HepG2 (cell line): ENCODE data around the gene TMEM184B. TPM values are rescaled to one million over a fixed set of nuclear protein-coding genes. Genes with fewer than 3 reads are reported as not detected.

Experiments
- CHD4 ChIP-seq: fragments of 200-600 bp; sonication (generic); IDR thresholded peaks from 2 replicates; pipeline ENCODE4 v1.7.0; 2017; ENCODE audit warnings: mild to moderate bottlenecking, low read length, borderline replicate concordance
- EED ChIP-seq: sonication (generic); formaldehyde crosslinking; IDR thresholded peaks from 2 replicates; pipeline ENCODE4 v1.5.0; 2020; ENCODE audit warnings: mild to moderate bottlenecking, missing genetic modification reagents
- GZF1 ChIP-seq: sonication (generic); formaldehyde crosslinking; IDR thresholded peaks from 2 replicates; pipeline ENCODE4 v1.5.1; 2020; ENCODE audit warnings: mild to moderate bottlenecking, missing genetic modification reagents
- HNRNPK ChIP-seq: fragments of 200-400 bp; formaldehyde crosslinking; IDR thresholded peaks from 2 replicates; pipeline ENCODE4 v1.6.1; 2018; ENCODE audit warnings: low read length, low read depth, moderate library complexity, mild to moderate bottlenecking; ENCODE audit not compliant: poor library complexity, severe bottlenecking
- IRX3 ChIP-seq: sonication (generic); formaldehyde crosslinking; IDR thresholded peaks from 2 replicates; pipeline ENCODE4 v1.8.1; 2023; ENCODE audit warnings: mild to moderate bottlenecking, low read depth, missing genetic modification reagents, borderline replicate concordance
- MBD4 ChIP-seq: IDR thresholded peaks from 2 replicates; pipeline ENCODE4 v1.6.1; 2012; ENCODE audit warnings: low read length, inconsistent platforms, borderline replicate concordance
- NR2F6 ChIP-seq, 2 experiments: IDR thresholded peaks; 2 replicates each; pipeline ENCODE4 v1.6.1; 2016; ENCODE audit warnings: antibody characterized with exemption in 1 of 2, mild to moderate bottlenecking in 1 of 2
- PTBP1 ChIP-seq: fragments of 200-400 bp; formaldehyde crosslinking; IDR thresholded peaks from 2 replicates; pipeline ENCODE4 v1.6.1; 2018; ENCODE audit warnings: low read length, low read depth; ENCODE audit not compliant: poor library complexity, severe bottlenecking
- SALL1 ChIP-seq: sonication (generic); formaldehyde crosslinking; IDR thresholded peaks from 2 replicates; pipeline ENCODE4 v1.8.0; 2022; ENCODE audit warnings: mild to moderate bottlenecking, missing genetic modification reagents
- TCF7 ChIP-seq: sonication (generic); IDR thresholded peaks from 2 replicates; pipeline ENCODE4 v1.6.1; 2016; ENCODE audit warnings: antibody characterized with exemption, low read depth
- ZBTB20 ChIP-seq: sonication (generic); formaldehyde crosslinking; IDR thresholded peaks from 2 replicates; pipeline ENCODE4 v1.8.1; 2023; ENCODE audit warnings: missing genetic modification reagents, low read depth, mild to moderate bottlenecking, borderline replicate concordance
- ZBTB25 ChIP-seq: IDR thresholded peaks from 2 replicates; pipeline ENCODE4 v1.6.1; 2018; ENCODE audit warnings: missing genetic modification reagents
- ZBTB38 ChIP-seq: sonication (generic); formaldehyde crosslinking; IDR thresholded peaks from 2 replicates; pipeline ENCODE4 v1.5.1; 2020; ENCODE audit warnings: mild to moderate bottlenecking, missing genetic modification reagents
- ZBTB43 ChIP-seq: sonication (generic); formaldehyde crosslinking; conservative IDR thresholded peaks from 2 replicates; pipeline ENCODE4 v1.4.0; 2020; ENCODE audit warnings: missing genetic modification reagents
- ZC3H13 ChIP-seq: sonication (generic); formaldehyde crosslinking; IDR thresholded peaks from 2 replicates; pipeline ENCODE4 v1.8.1; 2023; ENCODE audit warnings: mild to moderate bottlenecking, missing genetic modification reagents, moderate library complexity
- ZNF234 ChIP-seq: sonication (generic); formaldehyde crosslinking; conservative IDR thresholded peaks from 2 replicates; pipeline ENCODE4 v1.5.1; 2020; ENCODE audit warnings: mild to moderate bottlenecking, missing genetic modification reagents
- ZNF367 ChIP-seq: sonication (generic); formaldehyde crosslinking; IDR thresholded peaks from 2 replicates; pipeline ENCODE4 v1.4.0; 2020; ENCODE audit warnings: missing genetic modification reagents, borderline replicate concordance
- ZNF546 ChIP-seq: sonication (generic); formaldehyde crosslinking; conservative IDR thresholded peaks from 2 replicates; pipeline ENCODE4 v1.8.1; 2023; ENCODE audit warnings: mild to moderate bottlenecking, missing genetic modification reagents
- ZNF572 ChIP-seq: sonication (generic); formaldehyde crosslinking; IDR thresholded peaks from 2 replicates; pipeline ENCODE4 v1.5.1; 2020; ENCODE audit warnings: mild to moderate bottlenecking, missing genetic modification reagents
- ZNF704 ChIP-seq: sonication (generic); formaldehyde crosslinking; IDR thresholded peaks from 2 replicates; pipeline ENCODE4 v1.8.1; 2023; ENCODE audit warnings: mild to moderate bottlenecking, inconsistent platforms, moderate library complexity, missing genetic modification reagents, borderline replicate concordance
- ZNF790 ChIP-seq: sonication (generic); formaldehyde crosslinking; IDR thresholded peaks from 2 replicates; pipeline ENCODE4 v1.8.0; 2022; ENCODE audit warnings: missing genetic modification reagents, mild to moderate bottlenecking, borderline replicate concordance
- polyA plus RNA-seq, 8 experiments: library from polyadenylated mRNA; depleted of rRNA in 3 of 8; stranded (reverse) in 7 of 8; unstranded in 1 of 8; fragments of >200 nt; fragmentation: Illumina TruSeq in 4 of 8; extraction: Trizol in 4 of 8; gene quantifications; 2 replicates each; pipeline versions ENCODE4 v1.2.1 to v1.2.3, GENCODE V29; 2011 to 2016; ENCODE audit warnings: low read depth in 4 of 8, missing spikeins in 1 of 8, mixed read lengths in 1 of 8; ENCODE audit not compliant: insufficient read depth in 1 of 8
- total RNA-seq, 5 experiments: library from RNA; depleted of rRNA; stranded (reverse); fragments of >200 nt; fragmentation: Illumina TruSeq; extraction: Trizol; gene quantifications; 2 replicates each; pipeline ENCODE4 v1.2.3, GENCODE V29; 2016; ENCODE audit warnings: low read depth in 1 of 5
- TF ChIP-seq, protein P1 (sequence below): sonication (generic); formaldehyde crosslinking; IDR thresholded peaks from 2 replicates; pipeline ENCODE4 v1.9.0; 2022; ENCODE audit warnings: low read depth, missing genetic modification reagents
- TF ChIP-seq, protein P2 (sequence below): sonication (generic); formaldehyde crosslinking; IDR thresholded peaks from 2 replicates; pipeline ENCODE4 v1.4.0; 2020; ENCODE audit warnings: missing genetic modification reagents, mild to moderate bottlenecking, borderline replicate concordance

Gene TMEM184B
- total and polyA plus RNA-seq, 2 of the 13 experiments (the other 11 are each of a cell fraction or from before 2014, with no cell fraction given) = 15.9 to 16.0 TPM

DNA sequence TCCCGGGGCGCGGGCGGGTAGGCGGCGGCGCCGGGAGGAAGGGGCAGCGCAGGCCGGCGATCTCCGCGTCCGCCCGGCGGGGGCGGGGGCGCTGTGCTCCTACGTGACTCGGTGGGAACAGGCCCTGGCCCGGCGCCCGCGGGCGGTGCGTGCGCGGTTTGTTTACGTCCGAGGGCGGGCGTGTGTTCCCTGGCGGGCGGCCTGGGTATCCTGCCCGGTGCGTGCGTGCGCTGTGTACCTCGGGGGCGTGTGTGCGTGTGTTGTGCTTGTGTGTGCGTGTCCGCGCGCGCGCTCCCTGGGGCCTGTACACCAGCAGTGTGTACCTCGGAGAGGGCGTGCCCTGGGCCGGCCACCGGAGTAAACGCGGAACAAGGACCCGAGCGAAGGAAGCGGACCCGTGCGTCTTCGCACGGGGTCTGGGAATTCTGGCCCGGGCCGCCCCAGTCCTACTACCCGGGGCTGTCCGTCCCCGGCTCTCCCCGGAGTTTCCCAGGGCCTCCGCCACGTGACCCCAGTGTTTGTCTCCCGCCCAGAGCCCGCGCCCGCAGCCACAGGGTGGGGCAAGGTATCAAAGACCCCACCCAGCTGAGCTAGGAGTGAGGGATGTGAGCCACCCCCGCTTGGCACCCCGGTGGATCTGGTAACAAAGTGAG is 70.2 kb downstream of the TMEM184B start (continued):
- TF ChIP-seq NR2F6 (IDR thresholded peaks at IDR 0.05) (no peak), NR2F6 (CRISPR knock-in tag; IDR thresholded peaks at IDR 0.05) (peak; percentile 11; the same call in 1 of the 2 replicates), ZBTB25 (CRISPR knock-in tag) (no peak), ZNF704 (0 out of 2 replicates have a peak, but pooled peaks have one; percentile 19), MBD4 (no peak), IRX3 (CRISPR knock-in tag) (0 out of 2 replicates have a peak, but pooled peaks have one; percentile 58), ZBTB20 (CRISPR knock-in tag) (no peak), ZBTB38 (CRISPR knock-in tag) (no peak), CHD4 (no peak), ZNF572 (CRISPR knock-in tag) (no peak), ZNF546 (no peak; the same call in 1 of the 2 replicates), ZNF234 (no peak), TCF7 (no peak), ZC3H13 (no peak), ZBTB43 (CRISPR knock-in tag) (peak; percentile 56), HNRNPK (no peak), ZNF790 (no peak), SALL1 (CRISPR knock-in tag) (peak; percentile 41; the same call in 1 of the 2 replicates), EED (CRISPR knock-in tag) (no peak), GZF1 (no peak), PTBP1 (no peak), ZNF367 (no peak; the same call in 1 of the 2 replicates)
- TF ChIP-seq, protein P1, sequence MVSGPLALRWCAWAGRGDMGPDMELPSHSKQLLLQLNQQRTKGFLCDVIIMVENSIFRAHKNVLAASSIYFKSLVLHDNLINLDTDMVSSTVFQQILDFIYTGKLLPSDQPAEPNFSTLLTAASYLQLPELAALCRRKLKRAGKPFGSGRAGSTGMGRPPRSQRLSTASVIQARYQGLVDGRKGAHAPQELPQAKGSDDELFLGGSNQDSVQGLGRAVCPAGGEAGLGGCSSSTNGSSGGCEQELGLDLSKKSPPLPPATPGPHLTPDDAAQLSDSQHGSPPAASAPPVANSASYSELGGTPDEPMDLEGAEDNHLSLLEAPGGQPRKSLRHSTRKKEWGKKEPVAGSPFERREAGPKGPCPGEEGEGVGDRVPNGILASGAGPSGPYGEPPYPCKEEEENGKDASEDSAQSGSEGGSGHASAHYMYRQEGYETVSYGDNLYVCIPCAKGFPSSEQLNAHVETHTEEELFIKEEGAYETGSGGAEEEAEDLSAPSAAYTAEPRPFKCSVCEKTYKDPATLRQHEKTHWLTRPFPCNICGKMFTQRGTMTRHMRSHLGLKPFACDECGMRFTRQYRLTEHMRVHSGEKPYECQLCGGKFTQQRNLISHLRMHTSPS (CRISPR knock-in tag) = no peak
- TF ChIP-seq, protein P2, sequence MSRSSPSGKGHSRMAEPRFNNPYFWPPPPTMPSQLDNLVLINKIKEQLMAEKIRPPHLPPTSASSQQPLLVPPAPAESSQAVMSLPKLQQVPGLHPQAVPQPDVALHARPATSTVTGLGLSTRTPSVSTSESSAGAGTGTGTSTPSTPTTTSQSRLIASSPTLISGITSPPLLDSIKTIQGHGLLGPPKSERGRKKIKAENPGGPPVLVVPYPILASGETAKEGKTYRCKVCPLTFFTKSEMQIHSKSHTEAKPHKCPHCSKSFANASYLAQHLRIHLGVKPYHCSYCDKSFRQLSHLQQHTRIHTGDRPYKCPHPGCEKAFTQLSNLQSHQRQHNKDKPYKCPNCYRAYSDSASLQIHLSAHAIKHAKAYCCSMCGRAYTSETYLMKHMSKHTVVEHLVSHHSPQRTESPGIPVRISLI (CRISPR knock-in tag) = peak; percentile 11
